ENCODE results near the gene CLDN24.

The CLDN24 gene

GRCh38 chr4:183320211-183321059 is 1.8 kb downstream of the CLDN24 start, which contains the start of gene CLDN22:
CLDN22 (minus strand) TSS chr4:183320276; CDS start chr4:183320218, 58 bp downstream.
- ChIA-PET CTCF (interaction anchor here (1.0 to 1.3 kb wide), 2 partner anchors 12 to 22 kb away, joined by 3 read pairs; no protein-coding TSS in a partner anchor), POLR2A (no interaction called here)
- no peak for TF ChIP-seq CTCF (IDR thresholded peaks at IDR 0.05; ENCODE audit: control extremely low read depth, extremely low read depth, low read depth, missing control alignments)
- DNase-seq (ENCODE audit: extremely low spot score): no peak

GRCh38 chr4:183318656-183319055 is 3.6 kb downstream of the CLDN24 start:
- no peak for DNase-seq (ENCODE audit: extremely low spot score)
- POLR2A ChIA-PET: no interaction called here
- TF ChIP-seq CTCF (IDR thresholded peaks at IDR 0.05; ENCODE audit: control extremely low read depth, extremely low read depth, low read depth, missing control alignments): no peak
- CTCF ChIA-PET: interaction anchor here (1.5 kb wide), 1 partner anchor 380 kb away, joined by 3 read pairs; no protein-coding TSS in a partner anchor

- no peak for DNase-seq (ENCODE audit: extremely low spot score)
- ChIA-PET POLR2A (no interaction called here), CTCF (no interaction called here)
- no peak for TF ChIP-seq CTCF (IDR thresholded peaks at IDR 0.05; ENCODE audit: control extremely low read depth, extremely low read depth, low read depth, missing control alignments)
Measured at GRCh38 chr4:183314806-183315205, 7.4 kb downstream of the CLDN24 start.

GRCh38 chr4:183314336-183314735 is 7.9 kb downstream of the CLDN24 start:
- no peak for TF ChIP-seq CTCF (IDR thresholded peaks at IDR 0.05; ENCODE audit: control extremely low read depth, extremely low read depth, low read depth, missing control alignments)
- POLR2A ChIA-PET: no interaction called here
- no peak for DNase-seq (ENCODE audit: extremely low spot score)
- CTCF ChIA-PET: no interaction called here

- no peak for DNase-seq (ENCODE audit: extremely low spot score)
- no peak for TF ChIP-seq CTCF (IDR thresholded peaks at IDR 0.05; ENCODE audit: control extremely low read depth, extremely low read depth, low read depth, missing control alignments)
- CTCF ChIA-PET: no interaction called here
- POLR2A ChIA-PET: no interaction called here
Measured at GRCh38 chr4:183312841-183313240, 9.4 kb downstream of the CLDN24 start.

- ChIA-PET CTCF (no interaction called here), POLR2A (no interaction called here)
- no peak for TF ChIP-seq CTCF (IDR thresholded peaks at IDR 0.05; ENCODE audit: control extremely low read depth, extremely low read depth, low read depth, missing control alignments)
- no peak for DNase-seq (ENCODE audit: extremely low spot score)
Measured at GRCh38 chr4:183306811-183307210, 15.4 kb downstream of the CLDN24 start.

Data from GM10248 (cell line).